PFSK-1 (cell line): ENCODE results near the gene TRAF6.

ENCODE experiments used
- FOXP2 ChIP-seq: optimal IDR thresholded peaks from 2 replicates; pipeline ENCODE3; 2011; ENCODE audit warnings: borderline replicate concordance, control low read depth, inconsistent platforms; ENCODE audit not compliant: insufficient read depth; ENCODE audit errors: extremely low read length, extremely low read depth
- POLR2AphosphoS5 ChIP-seq: IDR thresholded peaks from 2 replicates; pipeline ENCODE4 v1.6.1; 2012; ENCODE audit warnings: low read depth, mild to moderate bottlenecking, control low read depth, low read length, moderate library complexity
- SIN3A ChIP-seq: IDR thresholded peaks from 2 replicates; pipeline ENCODE4 v1.6.1; 2012; ENCODE audit warnings: mild to moderate bottlenecking, low read length, moderate library complexity, borderline replicate concordance; ENCODE audit not compliant: insufficient read depth
- TAF1 ChIP-seq: IDR thresholded peaks from 2 replicates; pipeline ENCODE4 v1.6.1; 2012; ENCODE audit warnings: low read length, control low read depth, borderline replicate concordance; ENCODE audit not compliant: insufficient read depth
- TF ChIP-seq, protein P1 (sequence below), 2 experiments: IDR thresholded peaks; 2 replicates each; pipeline versions ENCODE4 v1.6.1 to v1.8.0; 2011 to 2012; ENCODE audit warnings: low read depth in 2 of 2, low read length in 2 of 2, control low read depth in 1 of 2, inconsistent platforms in 1 of 2, mild to moderate bottlenecking in 1 of 2, moderate library complexity in 1 of 2; ENCODE audit not compliant: insufficient read depth in 1 of 2

- TF ChIP-seq POLR2AphosphoS5 (no peak), TAF1 (no peak), SIN3A (no peak), FOXP2 (no peak)
- TF ChIP-seq, protein P1, sequence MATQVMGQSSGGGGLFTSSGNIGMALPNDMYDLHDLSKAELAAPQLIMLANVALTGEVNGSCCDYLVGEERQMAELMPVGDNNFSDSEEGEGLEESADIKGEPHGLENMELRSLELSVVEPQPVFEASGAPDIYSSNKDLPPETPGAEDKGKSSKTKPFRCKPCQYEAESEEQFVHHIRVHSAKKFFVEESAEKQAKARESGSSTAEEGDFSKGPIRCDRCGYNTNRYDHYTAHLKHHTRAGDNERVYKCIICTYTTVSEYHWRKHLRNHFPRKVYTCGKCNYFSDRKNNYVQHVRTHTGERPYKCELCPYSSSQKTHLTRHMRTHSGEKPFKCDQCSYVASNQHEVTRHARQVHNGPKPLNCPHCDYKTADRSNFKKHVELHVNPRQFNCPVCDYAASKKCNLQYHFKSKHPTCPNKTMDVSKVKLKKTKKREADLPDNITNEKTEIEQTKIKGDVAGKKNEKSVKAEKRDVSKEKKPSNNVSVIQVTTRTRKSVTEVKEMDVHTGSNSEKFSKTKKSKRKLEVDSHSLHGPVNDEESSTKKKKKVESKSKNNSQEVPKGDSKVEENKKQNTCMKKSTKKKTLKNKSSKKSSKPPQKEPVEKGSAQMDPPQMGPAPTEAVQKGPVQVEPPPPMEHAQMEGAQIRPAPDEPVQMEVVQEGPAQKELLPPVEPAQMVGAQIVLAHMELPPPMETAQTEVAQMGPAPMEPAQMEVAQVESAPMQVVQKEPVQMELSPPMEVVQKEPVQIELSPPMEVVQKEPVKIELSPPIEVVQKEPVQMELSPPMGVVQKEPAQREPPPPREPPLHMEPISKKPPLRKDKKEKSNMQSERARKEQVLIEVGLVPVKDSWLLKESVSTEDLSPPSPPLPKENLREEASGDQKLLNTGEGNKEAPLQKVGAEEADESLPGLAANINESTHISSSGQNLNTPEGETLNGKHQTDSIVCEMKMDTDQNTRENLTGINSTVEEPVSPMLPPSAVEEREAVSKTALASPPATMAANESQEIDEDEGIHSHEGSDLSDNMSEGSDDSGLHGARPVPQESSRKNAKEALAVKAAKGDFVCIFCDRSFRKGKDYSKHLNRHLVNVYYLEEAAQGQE (IDR thresholded peaks at IDR 0.05; ENCODE audit: insufficient read depth in 1 of 2, low read depth in 2 of 2, low read length in 2 of 2): no peak
These were observed 49.9 kb downstream of the TRAF6 start for GRCh38 chr11:36460220-36460619.
